ENCODE data around the gene MT1M.
A peak's percentile ranks its signal among the peaks of the same experiment; 100 is the strongest.

MT1M gene

GRCh38 chr16:56643833-56644232, 11.4 kb downstream of the MT1M start:
- TF ChIP-seq EZH2 (IDR thresholded peaks at IDR 0.05; ENCODE audit: borderline replicate concordance, low read length) (no peak), CTCF (IDR thresholded peaks at IDR 0.05; ENCODE audit: low read length) (no peak)
- Histone ChIP-seq H3K79me2 (ENCODE audit: insufficient read depth, low read length) (no peaks in the 10 kb centered on the region), H3K4me1 (ENCODE audit: insufficient read depth, low read length, severe bottlenecking) (peaks cover 6% of the 10 kb centered on the region), H4K20me1 (ENCODE audit: insufficient read depth, low read length) (no peaks in the 10 kb centered on the region), H2AFZ (ENCODE audit: low read length) (no peak overlapping the region), H3K9ac (ENCODE audit: low read length) (no peak overlapping the region), H3K27ac (ENCODE audit: low read depth, low read length, poor library complexity, severe bottlenecking) (no peak overlapping the region), H3K9me2 (ENCODE audit: low read depth, low read length) (no peaks in the 10 kb centered on the region), H3F3A (ENCODE audit: insufficient read depth, low read length) (no peaks in the 10 kb centered on the region), H3K27me3 (ENCODE audit: insufficient read depth, low read length) (no peaks in the 10 kb centered on the region; the same call in 1 of the 2 replicates), H3K4me2 (ENCODE audit: low read length) (peak overlapping the region; percentile 55), H3K4me3 (ENCODE audit: low read depth, low read length, poor library complexity, severe bottlenecking) (peak overlapping the region; percentile 35), H3K9me3 (ENCODE audit: low read length) (no peaks in the 10 kb centered on the region), H3K36me3 (ENCODE audit: insufficient read depth, low read length) (no peaks in the 10 kb centered on the region)

GRCh38 chr16:56645311-56645710, 12.9 kb downstream of the MT1M start:
- Histone ChIP-seq H3K9me2 (ENCODE audit: low read depth, low read length) (no peaks in the 10 kb centered on the region), H3K27me3 (ENCODE audit: insufficient read depth, low read length) (no peaks in the 10 kb centered on the region), H3K36me3 (ENCODE audit: insufficient read depth, low read length) (no peaks in the 10 kb centered on the region), H3K27ac (ENCODE audit: low read depth, low read length, poor library complexity, severe bottlenecking) (no peak overlapping the region), H3K9me3 (ENCODE audit: low read length) (no peaks in the 10 kb centered on the region), H3K4me2 (ENCODE audit: low read length) (no peak overlapping the region), H3F3A (ENCODE audit: insufficient read depth, low read length) (no peaks in the 10 kb centered on the region), H2AFZ (ENCODE audit: low read length) (no peak overlapping the region), H3K4me3 (ENCODE audit: low read depth, low read length, poor library complexity, severe bottlenecking) (no peak overlapping the region), H4K20me1 (ENCODE audit: insufficient read depth, low read length) (no peaks in the 10 kb centered on the region), H3K9ac (ENCODE audit: low read length) (no peak overlapping the region), H3K4me1 (ENCODE audit: insufficient read depth, low read length, severe bottlenecking) (peaks cover 6% of the 10 kb centered on the region), H3K79me2 (ENCODE audit: insufficient read depth, low read length) (no peaks in the 10 kb centered on the region)
- no peak for TF ChIP-seq EZH2 (IDR thresholded peaks at IDR 0.05; ENCODE audit: borderline replicate concordance, low read length)
- no peak for TF ChIP-seq CTCF (IDR thresholded peaks at IDR 0.05; ENCODE audit: low read length)

GRCh38 chr16:56645838-56646237, 13.4 kb downstream of the MT1M start:
- Histone ChIP-seq H3K4me1 (ENCODE audit: insufficient read depth, low read length, severe bottlenecking) (peaks cover 6% of the 10 kb centered on the region), H3F3A (ENCODE audit: insufficient read depth, low read length) (no peaks in the 10 kb centered on the region), H3K36me3 (ENCODE audit: insufficient read depth, low read length) (no peaks in the 10 kb centered on the region), H3K79me2 (ENCODE audit: insufficient read depth, low read length) (no peaks in the 10 kb centered on the region), H3K9me3 (ENCODE audit: low read length) (no peaks in the 10 kb centered on the region), H3K4me3 (ENCODE audit: low read depth, low read length, poor library complexity, severe bottlenecking) (no peak overlapping the region), H3K4me2 (ENCODE audit: low read length) (no peak overlapping the region), H3K27me3 (ENCODE audit: insufficient read depth, low read length) (no peaks in the 10 kb centered on the region), H4K20me1 (ENCODE audit: insufficient read depth, low read length) (no peaks in the 10 kb centered on the region), H3K9me2 (ENCODE audit: low read depth, low read length) (no peaks in the 10 kb centered on the region), H3K27ac (ENCODE audit: low read depth, low read length, poor library complexity, severe bottlenecking) (no peak overlapping the region), H2AFZ (ENCODE audit: low read length) (no peak overlapping the region), H3K9ac (ENCODE audit: low read length) (no peak overlapping the region)
- TF ChIP-seq CTCF (IDR thresholded peaks at IDR 0.05; ENCODE audit: low read length) (no peak), EZH2 (IDR thresholded peaks at IDR 0.05; ENCODE audit: borderline replicate concordance, low read length) (no peak)
